Fibroblast of skin of abdomen (primary cell): ENCODE results near the gene RCAN3. TPM values are rescaled to one million over a fixed set of nuclear protein-coding genes. Genes with fewer than 3 reads are reported as not detected.

Experiments used
- DNase-seq: peaks from one replicate; pipeline ENCODE4 v3.0.0-alpha.2; 2013
- polyA plus RNA-seq, 2 experiments: library from polyadenylated mRNA; unstranded; fragments of 120-200 nt; gene quantifications; one replicate each; pipeline ENCODE4 v1.2.1, GENCODE V29; 2013; ENCODE audit not compliant: insufficient read length in 2 of 2

Gene RCAN3
- 8.8 TPM for polyA plus RNA-seq (2013, experiment 1 of 2; ENCODE audit: insufficient read length)
- polyA plus RNA-seq (2013, experiment 2 of 2; ENCODE audit: insufficient read length) = 7.8 TPM

DNA sequence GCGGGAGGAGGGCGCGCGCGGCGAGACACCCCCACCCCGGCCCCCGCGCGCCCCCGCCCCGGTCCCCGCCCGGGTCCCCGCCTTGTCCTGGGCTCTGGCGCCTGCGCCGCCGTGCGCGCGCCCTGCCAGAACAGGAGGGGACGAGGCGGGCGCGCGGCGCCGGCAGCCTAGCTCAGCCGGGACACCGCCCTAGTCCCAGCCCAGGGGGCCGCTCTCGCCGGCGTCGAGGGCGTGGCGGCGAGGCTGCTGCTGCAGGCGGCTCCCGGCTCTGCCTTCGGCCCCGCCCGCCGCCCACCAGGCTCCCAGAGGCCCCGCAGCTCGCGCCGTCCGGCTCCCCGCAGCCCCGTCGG is at the start of gene RCAN3:
RCAN3 (plus strand) TSS at position 128 of the 350 bp plus-strand sequence. CDS start 11,537 bp downstream, outside the sequence.
- DNase-seq = peak; percentile 84

DNA sequence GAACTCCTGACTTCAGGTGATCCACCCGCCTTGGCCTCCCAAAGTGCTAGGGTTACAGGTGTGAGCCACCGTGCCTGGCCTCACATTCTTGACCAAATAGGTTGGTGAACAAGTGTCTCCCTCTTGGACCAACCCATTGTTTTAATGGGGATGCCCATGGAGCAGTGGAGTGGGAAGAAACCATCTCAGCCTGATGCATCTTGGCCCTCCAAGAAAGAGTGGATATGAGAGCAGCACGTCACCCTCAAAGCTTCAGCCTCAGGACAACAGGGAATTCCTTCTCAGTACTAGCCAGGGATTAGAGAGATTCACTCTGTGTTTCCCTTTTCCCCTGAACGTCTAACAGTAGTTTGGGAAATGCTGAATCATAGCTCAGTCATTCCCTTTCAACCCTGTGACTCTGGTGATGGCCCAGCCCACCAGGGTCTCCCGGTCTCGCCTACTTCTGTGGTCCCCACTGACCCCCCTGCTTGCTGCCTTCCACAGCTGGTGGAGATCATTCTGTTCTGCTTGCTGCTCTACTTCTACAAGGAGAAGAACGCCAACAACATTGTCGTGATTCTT is 49.6 kb upstream of the RCAN3 start:
- peak; percentile 22 for DNase-seq

DNA sequence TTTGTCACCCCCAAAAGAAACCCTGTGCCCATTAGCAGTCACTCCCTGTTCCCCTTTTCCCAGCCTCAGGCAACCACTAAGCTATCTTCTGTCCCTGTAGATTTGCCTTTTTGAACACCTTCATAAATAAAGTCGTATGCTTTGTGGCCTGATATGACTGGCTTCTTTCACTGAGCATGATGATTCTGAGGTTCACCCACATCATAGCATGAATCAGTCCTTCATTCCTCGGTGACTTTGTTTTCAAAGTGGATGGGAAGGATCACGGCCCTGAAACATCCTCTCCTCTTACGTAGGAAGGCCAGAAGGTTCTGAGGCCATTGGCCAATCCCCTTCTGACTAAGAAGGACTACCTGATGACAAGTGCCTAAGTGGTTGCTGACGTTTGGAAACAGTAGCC is 48.0 kb upstream of the RCAN3 start:
- no peak for DNase-seq

DNA sequence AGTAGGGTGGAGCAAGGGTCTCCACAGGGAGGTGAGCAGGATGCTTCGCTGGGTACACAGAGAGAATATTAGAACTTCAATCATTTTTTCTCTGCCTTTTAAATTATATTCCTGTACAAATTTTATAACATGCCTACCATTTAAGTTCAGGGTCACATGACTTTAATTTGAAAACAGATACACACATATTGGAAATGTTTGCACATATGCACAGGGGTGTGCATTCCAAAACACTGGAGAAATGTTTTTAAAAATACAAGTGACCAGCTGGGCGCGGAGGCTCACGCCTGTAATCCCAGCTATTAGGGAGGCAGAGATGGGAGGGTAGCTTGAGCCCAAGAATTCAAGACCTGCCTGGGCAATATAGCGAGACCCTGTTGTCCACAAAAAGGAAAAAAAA is 47.4 kb upstream of the RCAN3 start:
- DNase-seq = no peak

DNA sequence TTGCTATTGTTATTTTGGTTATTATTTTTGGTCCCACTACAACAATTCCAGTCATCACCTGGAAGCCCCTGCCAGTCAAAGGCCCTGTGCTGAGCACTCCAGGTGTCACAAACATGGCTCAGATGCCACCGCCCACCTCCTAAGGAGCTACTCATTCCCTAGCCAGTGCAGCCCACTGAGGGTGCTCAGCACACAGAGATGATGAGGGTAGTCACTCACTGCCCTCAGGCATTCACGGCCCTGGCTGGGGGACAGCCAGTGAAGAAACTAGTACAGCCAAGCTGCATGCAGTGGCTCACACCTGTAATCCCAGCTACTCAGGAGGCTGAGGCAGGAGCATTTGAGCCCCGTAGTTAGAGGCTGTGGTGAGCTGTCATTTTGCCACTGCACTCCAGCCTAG is 44.8 kb upstream of the RCAN3 start:
- no peak for DNase-seq

DNA sequence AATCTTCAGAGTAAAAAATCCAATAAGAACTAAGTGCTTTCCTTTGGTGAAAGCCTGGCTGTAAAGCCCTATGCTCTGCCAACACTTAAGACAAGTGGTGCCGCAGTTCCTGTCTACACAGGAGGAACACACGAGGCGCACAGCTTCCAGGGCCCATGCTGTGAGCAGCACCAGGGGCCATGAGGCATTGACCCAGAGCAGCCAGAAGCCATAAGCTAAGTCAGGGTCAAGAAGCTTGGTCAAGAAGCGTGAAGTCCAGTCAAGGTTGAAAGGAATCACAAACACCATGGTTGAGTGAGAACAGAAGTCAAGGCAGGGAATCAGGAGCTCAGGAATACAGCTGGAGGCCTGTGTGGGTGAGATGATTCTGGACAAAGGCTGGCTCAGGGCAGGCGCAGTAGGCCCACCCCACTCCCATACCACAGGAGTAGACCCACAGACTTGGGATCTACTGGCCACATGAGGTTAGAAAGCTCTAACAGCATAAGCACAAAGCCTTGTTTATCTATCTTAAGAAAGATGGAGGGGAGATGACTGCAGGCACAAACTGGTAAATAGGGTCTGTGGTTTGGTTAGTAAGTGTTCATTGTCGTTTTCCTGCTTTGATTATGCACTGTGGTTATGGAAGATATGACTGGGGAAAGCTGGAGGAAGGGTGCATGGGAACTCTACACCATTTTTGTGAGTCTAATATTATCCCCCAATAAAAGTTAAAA is 42.9 kb upstream of the RCAN3 start:
- DNase-seq = no peak

DNA sequence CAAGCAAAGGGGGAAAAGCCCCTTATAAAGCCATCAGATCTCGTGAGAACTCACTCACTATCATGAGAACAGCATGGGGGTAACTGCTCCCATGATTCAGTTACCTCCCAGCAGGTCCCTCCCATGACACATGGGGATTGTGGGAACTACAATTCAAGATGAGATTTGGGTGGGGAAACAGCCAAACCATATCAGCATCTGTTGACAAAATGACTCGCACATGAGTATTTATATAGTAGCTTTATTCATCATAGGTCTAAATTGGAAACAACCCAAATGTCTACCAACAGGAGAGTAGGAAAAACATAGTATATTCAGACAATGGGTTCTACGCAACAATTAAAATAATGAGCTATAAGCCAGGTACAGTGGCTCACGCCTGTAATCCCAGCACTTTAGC is 40.5 kb upstream of the RCAN3 start:
- DNase-seq = peak; percentile 38

DNA sequence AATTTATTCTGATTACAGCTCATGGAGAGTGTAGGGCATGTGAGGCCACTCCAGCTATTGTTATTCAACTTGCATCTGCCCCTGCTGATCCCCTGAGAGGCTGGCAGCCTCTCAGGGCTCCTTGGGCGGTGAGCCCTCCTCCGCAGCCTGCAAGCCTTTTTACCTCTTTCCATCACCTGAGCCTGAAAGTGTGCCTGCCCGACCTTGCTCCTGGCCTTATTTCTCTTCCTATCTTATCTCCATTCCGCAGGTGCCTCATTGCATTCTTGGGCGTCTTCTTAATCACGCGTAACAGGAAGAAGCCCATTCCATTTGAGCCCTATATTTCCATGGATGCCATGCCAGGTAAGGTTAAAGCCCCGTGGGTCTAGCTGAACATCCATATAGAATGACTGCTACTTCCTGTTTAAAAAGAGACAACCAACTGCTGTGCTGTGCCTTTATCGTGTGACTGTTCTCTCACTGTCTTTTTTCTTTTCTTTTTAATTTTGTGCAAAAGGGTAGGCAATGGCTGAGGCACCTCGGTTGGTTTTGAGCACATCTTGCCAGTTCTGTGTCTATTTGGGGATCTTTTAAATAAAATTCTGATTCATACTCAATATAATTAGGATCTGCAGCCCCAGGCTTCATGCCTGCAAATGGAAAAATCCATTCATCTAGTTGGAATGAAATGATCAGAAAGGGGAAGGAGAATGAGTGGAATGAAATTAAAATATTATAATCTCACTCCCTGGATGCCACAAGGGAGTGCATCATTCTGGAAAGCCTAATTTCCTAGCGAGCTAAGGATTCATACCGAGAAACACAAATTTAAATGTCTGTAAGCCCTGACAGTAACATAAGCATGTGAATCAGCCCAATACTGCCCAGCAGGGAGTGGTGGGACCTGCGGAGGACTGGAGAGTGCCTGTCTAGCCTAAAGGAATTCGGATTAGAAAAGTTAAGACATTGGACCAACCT is 38.6 kb upstream of the RCAN3 start:
- peak; percentile 43 for DNase-seq

DNA sequence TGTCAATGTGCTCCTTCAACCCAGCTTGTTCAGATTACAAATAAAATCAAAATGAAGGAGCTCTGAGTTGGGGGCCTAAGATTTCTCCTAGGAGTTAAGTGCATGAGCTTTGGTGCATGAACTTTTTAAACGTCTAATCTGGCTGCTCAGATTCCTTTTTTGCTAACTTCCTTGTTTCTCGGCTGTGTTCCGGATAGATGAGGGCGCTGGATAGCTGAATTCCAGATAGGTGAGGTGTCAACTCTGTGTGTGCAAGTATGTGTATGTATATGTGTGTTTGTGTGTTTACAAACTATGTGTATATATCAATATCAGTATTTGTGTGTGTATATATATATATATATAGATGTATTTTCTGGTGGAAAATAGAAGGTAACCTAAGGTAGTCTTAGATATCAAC is 37.5 kb upstream of the RCAN3 start:
- no peak for DNase-seq

DNA sequence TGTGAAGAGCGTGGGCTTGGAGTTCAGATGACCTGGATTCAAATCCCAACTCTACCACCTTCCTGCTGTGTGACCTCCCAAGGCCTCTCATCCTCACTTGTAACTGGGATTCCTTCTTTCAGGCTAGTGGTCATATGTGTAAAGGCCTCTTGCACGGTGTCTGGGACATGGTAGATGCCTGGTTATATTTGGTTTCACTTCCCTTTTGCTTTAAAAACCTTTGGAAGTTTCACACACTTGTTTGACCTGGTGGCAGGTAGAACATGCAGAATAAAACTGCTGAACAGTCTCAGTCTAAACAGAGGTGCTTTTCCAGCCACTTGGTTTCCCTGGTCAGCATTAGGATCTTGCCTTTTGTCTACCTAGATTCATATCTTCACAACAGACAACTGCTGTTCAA is 37.0 kb upstream of the RCAN3 start:
- DNase-seq = no peak

DNA sequence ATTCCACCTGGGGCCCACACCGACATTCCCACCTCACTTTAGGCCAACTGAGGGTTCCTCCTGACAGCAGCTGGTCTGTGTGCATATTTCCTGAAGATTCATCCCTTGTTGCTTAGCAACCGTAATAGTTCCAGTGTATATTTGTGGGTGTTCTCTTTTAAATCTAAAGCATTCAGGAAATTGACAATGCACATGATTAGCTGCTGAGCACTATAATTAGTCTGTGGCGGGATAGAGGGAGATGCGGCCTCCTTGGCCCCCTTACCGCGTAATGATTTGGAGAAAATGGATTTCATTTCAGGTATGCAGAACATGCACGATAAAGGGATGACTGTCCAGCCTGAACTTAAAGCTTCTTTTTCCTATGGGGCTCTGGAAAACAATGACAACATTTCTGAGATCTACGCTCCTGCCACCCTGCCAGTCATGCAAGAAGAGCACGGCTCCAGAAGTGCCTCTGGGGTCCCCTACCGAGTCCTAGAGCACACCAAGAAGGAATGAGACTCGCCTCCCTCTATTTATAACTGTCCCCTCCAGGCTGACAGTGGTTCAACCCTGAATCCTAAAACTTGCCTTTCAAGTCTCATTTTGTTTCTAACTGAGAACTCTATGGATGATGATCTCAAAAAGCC is 33.8 kb upstream of the RCAN3 start:
- no peak for DNase-seq

DNA sequence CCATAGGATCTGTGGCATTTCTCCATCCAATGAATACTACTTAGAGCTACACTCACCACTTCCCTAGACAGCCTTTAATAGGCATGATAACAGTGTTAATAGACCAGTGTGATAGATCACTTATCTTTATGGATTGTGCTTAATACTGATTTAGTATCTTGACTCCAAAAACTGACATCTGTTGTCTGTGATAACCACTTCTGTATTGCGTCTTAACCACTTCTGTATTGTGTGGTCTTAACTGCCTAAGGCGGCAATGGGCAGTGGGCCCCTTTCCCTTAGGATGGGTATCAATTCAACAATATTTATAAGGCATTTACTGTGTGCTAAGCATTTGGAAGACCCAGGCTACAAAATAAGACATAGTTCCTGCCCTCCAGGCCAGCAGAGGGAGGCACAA is 32.0 kb upstream of the RCAN3 start:
- DNase-seq = no peak

DNA sequence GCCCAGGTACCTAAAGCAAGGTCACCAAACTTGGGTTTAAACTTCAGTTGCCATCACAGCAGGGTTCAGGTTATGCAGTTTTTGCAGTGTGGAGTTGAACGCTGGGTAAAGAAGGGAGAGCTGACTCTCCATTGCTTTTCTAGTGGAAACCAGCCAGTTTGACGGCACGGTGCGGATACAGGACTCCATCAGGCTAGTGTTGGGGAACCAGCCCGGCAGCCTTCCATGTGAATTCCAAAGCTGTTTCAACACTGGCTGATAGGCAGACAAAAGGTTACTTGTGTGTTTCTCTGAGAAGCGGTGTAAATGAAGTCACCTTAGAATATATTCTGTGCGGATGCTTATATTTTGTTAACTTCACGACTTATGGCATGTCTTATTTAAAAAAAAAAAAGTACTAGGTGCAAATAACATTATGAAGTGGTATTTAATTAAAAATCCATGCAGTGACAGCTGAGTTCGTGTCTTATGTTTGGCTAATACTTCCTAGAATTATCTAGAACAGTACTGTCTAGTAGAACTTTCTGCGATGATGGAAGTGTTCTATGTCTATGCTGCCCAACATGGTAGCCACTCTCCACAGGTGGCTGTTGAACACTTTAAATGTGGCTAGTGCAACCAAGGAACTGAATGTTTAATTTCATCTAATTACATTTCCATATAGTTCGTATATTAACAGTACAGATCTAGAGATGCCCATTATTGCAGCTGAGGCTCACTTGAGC is 29.9 kb upstream of the RCAN3 start:
- DNase-seq = no peak

DNA sequence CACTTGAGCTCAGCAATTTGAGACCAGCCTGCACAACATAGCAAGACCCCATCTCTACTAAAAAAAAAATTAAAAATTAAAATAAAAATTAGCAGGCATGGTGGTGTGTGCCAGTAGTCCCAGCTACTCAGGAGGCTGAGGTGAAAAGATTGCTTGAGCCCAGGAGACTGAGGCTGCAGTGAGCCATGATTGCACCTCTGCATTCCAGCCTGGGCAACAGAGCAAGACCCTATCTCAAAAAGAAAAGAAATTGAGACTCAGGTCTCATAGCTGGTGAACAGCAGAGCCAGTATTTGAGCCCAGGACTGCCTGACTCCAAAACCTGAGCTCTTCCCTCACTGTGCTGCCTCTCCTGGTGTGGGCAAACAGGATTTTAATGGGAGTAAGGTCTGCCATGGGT is 28.4 kb upstream of the RCAN3 start:
- no peak for DNase-seq

DNA sequence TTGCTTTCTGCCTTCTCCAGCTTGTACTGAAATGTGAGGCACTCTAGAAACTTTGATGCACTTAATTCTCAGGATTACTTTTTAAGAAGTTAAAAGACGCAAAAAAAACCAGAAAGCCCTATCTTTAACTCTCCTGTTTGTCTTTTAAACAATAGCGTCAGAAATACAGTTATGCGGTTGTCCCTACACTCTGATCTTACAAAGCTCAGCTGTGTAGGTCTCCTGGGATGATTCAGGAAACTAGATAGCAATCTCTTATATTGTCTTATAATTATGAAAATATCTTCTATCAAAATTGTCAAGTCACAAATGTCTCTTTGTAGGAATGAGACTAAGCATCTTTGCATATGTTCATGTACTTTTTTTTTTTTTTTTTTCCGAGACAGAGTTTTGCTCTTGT is 26.9 kb upstream of the RCAN3 start:
- DNase-seq = no peak

DNA sequence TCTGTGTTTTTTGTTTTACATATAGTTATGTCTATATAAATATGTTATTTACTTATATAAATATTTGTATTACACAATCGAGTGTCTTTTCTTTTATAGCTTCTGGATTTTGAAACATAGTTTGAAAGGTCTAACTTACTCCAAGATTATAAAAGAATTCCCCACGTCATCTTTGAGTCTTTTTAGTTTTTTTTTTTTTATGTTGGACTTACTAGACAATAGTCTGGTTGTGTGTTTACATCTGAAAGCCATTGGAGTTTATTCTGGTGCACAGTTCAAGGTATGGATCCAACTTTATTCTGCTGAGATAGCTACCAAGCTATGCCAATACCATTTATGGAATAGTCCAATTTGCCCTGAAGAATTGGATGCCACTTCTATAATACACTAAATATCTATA is 26.1 kb upstream of the RCAN3 start:
- no peak for DNase-seq

DNA sequence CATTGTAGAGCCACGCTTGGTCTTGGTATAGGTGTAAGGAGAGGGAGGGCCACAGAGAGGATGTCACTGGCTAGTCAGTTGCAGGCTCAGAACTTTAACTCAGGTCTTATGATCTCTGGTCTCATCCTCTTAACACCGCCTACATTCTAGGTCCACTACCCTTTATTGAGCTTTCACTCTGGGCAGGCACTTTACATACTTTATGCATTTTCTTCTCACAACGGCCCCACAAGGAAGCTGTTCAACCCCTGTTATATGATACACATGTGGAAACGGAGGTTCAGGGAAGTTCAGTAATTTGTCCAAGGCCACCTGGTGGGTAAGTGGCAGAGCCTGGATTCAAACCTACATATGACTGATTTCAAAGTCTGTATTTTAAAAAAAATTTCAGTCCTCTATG is 25.3 kb upstream of the RCAN3 start:
- DNase-seq = no peak

DNA sequence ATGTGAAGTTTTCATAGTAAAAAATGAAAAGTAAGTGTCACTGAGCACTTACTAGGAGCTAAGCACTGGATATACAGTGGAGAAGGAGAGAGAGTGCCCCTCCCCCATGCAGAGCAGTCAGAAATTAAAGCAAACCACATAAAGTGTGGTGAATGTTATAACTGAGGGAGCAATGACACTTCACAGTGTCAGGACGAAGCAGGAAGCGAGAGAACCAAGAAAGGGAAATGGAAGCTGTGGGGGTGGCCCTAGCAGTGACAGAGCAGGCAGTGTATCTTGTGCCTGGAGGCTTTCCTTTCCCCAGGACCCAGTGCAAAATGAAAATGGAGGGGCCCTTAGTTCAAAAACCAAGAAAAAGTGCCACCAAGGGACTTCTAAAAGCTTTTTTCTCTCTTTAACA is 21.5 kb upstream of the RCAN3 start:
- no peak for DNase-seq

DNA sequence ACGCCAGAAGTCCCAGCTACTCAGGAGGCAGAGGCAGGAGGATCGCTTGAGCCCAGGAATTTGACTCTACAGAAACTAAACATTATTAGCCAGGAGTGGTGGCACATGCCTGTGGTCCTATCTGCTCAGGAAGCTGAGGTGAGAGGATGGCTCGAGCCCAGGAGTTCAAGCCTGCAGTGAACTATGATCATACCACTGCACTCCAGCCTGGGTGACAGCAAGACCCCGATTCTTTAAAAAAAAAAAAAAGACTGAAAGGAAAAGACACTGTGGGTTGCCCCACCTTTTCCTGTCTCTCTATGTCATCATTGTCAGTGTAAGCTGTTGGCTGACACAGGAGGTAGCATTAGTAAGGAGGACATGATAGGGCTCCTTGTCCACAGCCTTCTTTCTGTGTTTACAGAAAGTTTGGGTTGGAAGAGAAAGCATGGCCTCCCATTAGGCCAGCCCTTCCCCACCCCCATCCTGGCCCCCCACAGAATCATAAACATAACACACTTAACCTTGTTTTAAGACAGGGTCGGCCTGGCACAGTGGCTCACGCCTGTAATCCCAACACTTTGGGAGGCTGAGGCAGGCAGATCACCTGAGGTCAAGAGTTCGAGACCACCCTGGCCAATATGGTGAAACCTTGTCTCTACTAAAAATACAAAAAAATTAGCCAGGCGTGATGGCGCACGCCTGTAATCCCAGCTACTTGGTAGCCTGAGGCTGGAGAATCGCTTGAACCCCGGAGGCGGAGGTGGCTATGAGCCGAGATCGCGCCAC is 20.6 kb upstream of the RCAN3 start:
- DNase-seq = no peak

DNA sequence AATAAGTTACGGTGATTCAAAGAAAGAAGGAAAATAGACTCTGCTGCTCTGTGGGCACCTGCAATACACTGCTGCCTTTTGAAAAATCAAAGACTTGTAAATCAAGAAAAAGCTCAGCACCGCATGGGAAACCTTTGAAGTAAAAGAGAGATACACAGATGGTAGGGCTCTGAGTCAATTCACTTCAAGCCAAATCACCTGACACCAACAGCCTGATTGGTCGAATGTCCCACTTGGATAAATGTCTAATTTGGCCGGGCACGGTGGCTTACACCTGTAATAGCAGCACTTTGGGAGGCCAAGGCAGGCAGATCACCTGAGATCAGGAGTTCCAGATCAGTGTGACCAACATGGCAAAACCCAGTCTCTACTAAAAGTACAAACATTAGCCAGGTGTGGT is 19.2 kb upstream of the RCAN3 start:
- no peak for DNase-seq

DNA sequence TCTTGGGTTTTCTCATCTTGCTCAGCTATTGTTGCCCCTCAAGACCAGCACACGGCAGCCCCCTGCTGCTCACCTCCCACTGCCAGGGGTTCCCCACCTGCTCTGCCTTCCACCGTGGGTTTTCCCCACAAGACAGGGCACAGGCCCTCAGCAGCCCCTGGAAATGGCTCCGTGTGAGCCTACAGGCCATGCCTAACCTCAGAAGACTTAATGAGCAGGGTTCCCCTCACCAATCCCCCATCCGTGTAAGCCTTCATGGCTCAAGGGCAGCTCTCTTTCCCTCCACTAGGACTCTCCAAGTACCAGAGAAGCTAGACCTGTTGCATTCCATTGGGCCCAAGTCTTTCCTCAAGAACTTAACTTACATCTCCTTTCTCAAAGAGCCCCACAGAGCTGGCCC is 18.4 kb upstream of the RCAN3 start:
- DNase-seq = no peak
